ENCODE measurements around the gene HEATR5A. TPM values are rescaled to one million over a fixed set of nuclear protein-coding genes. Genes with fewer than 3 reads are reported as not detected.
A peak's percentile ranks its signal among the peaks of the same experiment; 100 is the strongest.

The HEATR5A gene
- total and polyA plus RNA-seq, 10 of the 15 experiments (the other 5 are each of a cell fraction or from before 2014, with no cell fraction given) = 5.1 to 37.1 (median 13.8) TPM

DNA sequence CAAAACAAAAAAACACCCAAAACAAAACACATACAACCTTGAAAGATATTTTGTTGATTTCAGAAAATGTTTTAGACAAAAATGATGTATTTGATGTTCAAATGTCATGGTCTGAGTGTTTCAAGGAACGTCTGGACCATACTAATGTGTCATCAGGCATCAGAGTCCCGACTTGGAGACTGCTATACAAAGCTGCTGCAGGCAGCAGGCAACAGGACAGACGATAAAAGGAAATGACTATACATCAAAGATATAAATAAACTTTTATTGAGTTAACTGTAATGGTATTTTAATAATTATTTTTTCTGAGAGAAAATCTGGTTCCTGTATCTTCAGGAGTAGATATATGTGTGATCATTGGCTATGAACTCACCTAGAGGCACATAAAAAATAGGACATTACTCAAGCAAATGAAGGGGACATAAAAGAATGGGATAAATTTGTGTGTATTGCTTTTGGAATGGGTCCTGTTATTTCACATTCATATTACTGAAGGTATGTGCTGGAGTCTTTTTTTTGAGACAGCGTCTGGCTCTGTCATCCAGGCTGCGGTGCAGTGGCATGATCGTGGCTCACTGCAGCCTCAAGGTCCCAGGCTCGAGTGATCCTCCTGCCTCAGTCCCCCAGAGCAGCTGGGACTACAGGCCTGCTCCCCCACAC lies 125.5 kb downstream of the HEATR5A start (continued):
- TF ChIP-seq, protein P1, sequence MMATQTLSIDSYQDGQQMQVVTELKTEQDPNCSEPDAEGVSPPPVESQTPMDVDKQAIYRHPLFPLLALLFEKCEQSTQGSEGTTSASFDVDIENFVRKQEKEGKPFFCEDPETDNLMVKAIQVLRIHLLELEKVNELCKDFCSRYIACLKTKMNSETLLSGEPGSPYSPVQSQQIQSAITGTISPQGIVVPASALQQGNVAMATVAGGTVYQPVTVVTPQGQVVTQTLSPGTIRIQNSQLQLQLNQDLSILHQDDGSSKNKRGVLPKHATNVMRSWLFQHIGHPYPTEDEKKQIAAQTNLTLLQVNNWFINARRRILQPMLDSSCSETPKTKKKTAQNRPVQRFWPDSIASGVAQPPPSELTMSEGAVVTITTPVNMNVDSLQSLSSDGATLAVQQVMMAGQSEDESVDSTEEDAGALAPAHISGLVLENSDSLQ (IDR thresholded peaks at IDR 0.05) = no peak
- no peak for TF ChIP-seq IKZF2 (IDR thresholded peaks at IDR 0.05)

DNA sequence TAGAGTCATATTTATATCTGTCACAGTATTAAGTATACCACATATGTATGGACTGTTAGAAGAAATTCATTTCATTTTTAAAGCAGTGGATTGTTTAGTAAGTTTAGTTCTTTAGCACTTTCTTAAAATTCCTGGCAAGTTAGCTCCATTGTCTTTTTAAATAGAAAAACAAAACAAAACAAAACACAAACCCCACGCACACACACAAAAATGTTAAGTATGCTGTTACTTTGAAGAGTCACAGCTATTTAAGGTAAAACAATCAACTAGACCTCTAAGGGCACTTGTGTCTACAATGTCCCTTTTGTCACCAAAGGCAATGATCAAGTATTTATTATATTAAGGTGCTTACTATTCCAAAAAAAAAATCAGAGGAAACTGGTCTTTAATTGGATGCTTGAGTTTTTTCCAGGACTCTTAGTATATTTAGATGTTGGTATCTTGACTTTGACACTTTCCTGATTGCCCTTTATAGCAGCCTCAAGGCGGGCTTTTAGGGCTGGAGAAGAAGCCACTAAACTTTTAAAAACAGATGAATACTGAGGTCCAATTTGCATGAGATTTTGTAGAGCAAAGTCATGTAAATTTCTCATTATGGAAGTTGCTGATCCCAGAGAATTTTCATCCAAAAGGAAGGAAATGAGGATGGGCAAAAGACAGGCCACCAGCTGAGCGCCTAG lies 127.3 kb downstream of the HEATR5A start:
- in situ Hi-C loops (cut with MboI) = no loop called here
- Histone ChIP-seq H3K36me3 (ENCODE audit: control insufficient read depth in 2 of 2, insufficient read depth in 2 of 2, low read length in 1 of 2) (no peaks in the 10 kb centered on the region), H3K9me3 (replicated peaks; ENCODE audit: control insufficient read depth, insufficient read depth, low read length) (no peaks in the 10 kb centered on the region), H3K4me2 (ENCODE audit: control insufficient read depth, insufficient read depth) (no peak overlapping the region), H4K20me1 (ENCODE audit: control insufficient read depth, insufficient read depth) (no peaks in the 10 kb centered on the region), H3K4me3 (no peak overlapping the region), H3K4me1 (ENCODE audit: control insufficient read depth, insufficient read depth, low read length) (peaks cover 10% of the 10 kb centered on the region), H3K79me2 (ENCODE audit: control insufficient read depth, insufficient read depth, low read length) (no peaks in the 10 kb centered on the region), H2AFZ (ENCODE audit: control insufficient read depth, low read depth, low read length) (no peak overlapping the region), H3K9ac (ENCODE audit: control insufficient read depth, insufficient read depth, low read length) (no peak overlapping the region), H3K27ac (ENCODE audit: control insufficient read depth, insufficient read depth) (no peak overlapping the region), H3K27me3 (replicated peaks in 1 of 2; ENCODE audit: control insufficient read depth in 2 of 2, insufficient read depth in 2 of 2, low read length in 1 of 2) (no peaks in the 10 kb centered on the region)
- no peak for FAIRE-seq
- ChIA-PET CTCF (interaction anchor here (1.1 kb wide), 1 partner anchor 11 kb away, joined by 3 read pairs; no protein-coding TSS in a partner anchor), POLR2A (no interaction called here), RAD21 (ENCODE audit: unreplicated experiment) (no interaction called here), SMC1A (ENCODE audit: uncharacterized antibody, unreplicated experiment) (interaction anchor here (0.7 kb wide), 1 partner anchor 81 kb away, joined by 3 read pairs; no protein-coding TSS in a partner anchor)
- intact Hi-C loops (cut with micrococcal nuclease; ENCODE audit: unreplicated experiment) = no loop called here
- DNase-seq (ENCODE audit: low read depth, low spot score) = no peak
- BruUV-seq (replicated peaks) = TSS peak; percentile 68
- 96% methylated on average over 3 of the region's 3 CpGs for WGBS (ENCODE audit: insufficient coverage, insufficient replicate concordance, low lambda C conversion rate, missing lambda C conversion rate)
- ATAC-seq = no peak
- TF ChIP-seq POLR2AphosphoS5 (IDR thresholded peaks at IDR 0.05; ENCODE audit: low read length) (no peak), RB1 (IDR thresholded peaks at IDR 0.05; ENCODE audit: borderline replicate concordance) (no peak), IKZF1 (conservative IDR thresholded peaks at IDR 0.05) (no peak), ZZZ3 (IDR thresholded peaks at IDR 0.05; ENCODE audit: control insufficient read depth, insufficient read length, low read depth) (no peak), CBFB (IDR thresholded peaks at IDR 0.05; ENCODE audit: low read depth) (no peak), YY1 (IDR thresholded peaks at IDR 0.05; ENCODE audit: low read depth, low read length) (no peak), ESRRA (IDR thresholded peaks at IDR 0.05; ENCODE audit: low read length) (no peak), MXI1 (IDR thresholded peaks at IDR 0.05; ENCODE audit: low read depth, low read length) (no peak)
- TF ChIP-seq, protein P2, sequence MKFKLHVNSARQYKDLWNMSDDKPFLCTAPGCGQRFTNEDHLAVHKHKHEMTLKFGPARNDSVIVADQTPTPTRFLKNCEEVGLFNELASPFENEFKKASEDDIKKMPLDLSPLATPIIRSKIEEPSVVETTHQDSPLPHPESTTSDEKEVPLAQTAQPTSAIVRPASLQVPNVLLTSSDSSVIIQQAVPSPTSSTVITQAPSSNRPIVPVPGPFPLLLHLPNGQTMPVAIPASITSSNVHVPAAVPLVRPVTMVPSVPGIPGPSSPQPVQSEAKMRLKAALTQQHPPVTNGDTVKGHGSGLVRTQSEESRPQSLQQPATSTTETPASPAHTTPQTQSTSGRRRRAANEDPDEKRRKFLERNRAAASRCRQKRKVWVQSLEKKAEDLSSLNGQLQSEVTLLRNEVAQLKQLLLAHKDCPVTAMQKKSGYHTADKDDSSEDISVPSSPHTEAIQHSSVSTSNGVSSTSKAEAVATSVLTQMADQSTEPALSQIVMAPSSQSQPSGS (IDR thresholded peaks at IDR 0.05; ENCODE audit: low read length) = no peak
- TF ChIP-seq, protein P3, sequence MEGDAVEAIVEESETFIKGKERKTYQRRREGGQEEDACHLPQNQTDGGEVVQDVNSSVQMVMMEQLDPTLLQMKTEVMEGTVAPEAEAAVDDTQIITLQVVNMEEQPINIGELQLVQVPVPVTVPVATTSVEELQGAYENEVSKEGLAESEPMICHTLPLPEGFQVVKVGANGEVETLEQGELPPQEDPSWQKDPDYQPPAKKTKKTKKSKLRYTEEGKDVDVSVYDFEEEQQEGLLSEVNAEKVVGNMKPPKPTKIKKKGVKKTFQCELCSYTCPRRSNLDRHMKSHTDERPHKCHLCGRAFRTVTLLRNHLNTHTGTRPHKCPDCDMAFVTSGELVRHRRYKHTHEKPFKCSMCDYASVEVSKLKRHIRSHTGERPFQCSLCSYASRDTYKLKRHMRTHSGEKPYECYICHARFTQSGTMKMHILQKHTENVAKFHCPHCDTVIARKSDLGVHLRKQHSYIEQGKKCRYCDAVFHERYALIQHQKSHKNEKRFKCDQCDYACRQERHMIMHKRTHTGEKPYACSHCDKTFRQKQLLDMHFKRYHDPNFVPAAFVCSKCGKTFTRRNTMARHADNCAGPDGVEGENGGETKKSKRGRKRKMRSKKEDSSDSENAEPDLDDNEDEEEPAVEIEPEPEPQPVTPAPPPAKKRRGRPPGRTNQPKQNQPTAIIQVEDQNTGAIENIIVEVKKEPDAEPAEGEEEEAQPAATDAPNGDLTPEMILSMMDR (IDR thresholded peaks at IDR 0.05 in 2 of 3, conservative IDR thresholded peaks at IDR 0.05 in 1 of 3; ENCODE audit: control insufficient read depth in 2 of 3, extremely low read depth in 1 of 3, insufficient read depth in 1 of 3, low read depth in 3 of 3, low read length in 3 of 3) = no peak
- TF ChIP-seq, protein P4, sequence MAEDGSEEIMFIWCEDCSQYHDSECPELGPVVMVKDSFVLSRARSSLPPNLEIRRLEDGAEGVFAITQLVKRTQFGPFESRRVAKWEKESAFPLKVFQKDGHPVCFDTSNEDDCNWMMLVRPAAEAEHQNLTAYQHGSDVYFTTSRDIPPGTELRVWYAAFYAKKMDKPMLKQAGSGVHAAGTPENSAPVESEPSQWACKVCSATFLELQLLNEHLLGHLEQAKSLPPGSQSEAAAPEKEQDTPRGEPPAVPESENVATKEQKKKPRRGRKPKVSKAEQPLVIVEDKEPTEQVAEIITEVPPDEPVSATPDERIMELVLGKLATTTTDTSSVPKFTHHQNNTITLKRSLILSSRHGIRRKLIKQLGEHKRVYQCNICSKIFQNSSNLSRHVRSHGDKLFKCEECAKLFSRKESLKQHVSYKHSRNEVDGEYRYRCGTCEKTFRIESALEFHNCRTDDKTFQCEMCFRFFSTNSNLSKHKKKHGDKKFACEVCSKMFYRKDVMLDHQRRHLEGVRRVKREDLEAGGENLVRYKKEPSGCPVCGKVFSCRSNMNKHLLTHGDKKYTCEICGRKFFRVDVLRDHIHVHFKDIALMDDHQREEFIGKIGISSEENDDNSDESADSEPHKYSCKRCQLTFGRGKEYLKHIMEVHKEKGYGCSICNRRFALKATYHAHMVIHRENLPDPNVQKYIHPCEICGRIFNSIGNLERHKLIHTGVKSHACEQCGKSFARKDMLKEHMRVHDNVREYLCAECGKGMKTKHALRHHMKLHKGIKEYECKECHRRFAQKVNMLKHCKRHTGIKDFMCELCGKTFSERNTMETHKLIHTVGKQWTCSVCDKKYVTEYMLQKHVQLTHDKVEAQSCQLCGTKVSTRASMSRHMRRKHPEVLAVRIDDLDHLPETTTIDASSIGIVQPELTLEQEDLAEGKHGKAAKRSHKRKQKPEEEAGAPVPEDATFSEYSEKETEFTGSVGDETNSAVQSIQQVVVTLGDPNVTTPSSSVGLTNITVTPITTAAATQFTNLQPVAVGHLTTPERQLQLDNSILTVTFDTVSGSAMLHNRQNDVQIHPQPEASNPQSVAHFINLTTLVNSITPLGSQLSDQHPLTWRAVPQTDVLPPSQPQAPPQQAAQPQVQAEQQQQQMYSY (CRISPR knock-in tag; IDR thresholded peaks at IDR 0.05) = no peak
